ENCODE measurements around the gene COL18A1.

DNA sequence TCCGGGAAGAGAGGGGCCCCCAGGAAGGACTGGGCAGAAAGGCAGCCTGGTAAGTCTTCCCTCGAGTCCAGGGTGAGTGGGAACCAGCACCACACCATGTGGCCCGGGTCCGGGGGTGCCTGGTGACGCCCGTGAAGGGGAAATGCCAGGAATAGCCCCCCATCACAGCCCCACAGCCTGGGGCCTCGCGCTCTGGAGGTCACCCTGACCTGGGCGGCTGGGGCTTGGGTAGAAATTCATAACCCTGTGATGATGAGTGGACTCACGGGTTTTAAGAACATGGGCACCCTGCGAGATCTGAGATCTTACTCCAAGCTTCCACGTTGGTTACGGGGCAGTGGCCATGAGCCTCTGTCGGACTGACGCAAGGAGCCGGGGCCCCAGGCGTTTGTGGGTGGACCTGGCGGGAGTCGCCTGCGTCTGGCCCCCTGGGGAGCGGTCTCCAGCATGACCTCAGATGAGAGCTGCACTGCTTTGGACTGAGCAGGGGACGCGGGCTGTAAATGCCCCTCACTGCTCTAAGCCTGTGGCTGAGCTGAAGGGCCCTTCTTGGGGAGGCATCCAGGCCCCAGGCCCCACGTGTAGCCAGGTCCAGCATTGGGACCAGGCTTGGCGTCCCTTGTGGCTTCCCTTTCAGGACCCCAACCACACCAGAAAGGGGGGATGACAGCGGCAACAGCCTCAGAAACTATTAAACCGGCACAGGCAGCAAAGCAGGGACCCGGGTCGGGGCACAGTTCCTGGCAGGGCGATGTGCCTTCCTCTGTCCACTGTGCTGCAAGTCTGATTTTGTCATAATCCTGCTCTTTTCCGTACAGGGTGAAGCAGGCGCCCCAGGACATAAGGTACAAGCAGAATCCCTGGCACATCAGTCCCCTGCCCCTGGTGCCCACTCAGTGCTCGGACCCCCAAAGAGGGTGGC, 77.3 kb downstream of the COL18A1 start:
- TF ChIP-seq, protein P1, sequence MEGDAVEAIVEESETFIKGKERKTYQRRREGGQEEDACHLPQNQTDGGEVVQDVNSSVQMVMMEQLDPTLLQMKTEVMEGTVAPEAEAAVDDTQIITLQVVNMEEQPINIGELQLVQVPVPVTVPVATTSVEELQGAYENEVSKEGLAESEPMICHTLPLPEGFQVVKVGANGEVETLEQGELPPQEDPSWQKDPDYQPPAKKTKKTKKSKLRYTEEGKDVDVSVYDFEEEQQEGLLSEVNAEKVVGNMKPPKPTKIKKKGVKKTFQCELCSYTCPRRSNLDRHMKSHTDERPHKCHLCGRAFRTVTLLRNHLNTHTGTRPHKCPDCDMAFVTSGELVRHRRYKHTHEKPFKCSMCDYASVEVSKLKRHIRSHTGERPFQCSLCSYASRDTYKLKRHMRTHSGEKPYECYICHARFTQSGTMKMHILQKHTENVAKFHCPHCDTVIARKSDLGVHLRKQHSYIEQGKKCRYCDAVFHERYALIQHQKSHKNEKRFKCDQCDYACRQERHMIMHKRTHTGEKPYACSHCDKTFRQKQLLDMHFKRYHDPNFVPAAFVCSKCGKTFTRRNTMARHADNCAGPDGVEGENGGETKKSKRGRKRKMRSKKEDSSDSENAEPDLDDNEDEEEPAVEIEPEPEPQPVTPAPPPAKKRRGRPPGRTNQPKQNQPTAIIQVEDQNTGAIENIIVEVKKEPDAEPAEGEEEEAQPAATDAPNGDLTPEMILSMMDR (IDR thresholded peaks at IDR 0.05 in 8 of 11, conservative IDR thresholded peaks at IDR 0.05 in 3 of 11): no peak
- TF ChIP-seq POLR2A (IDR thresholded peaks at IDR 0.05): no peak
- no peak for TF ChIP-seq POLR2AphosphoS5 (IDR thresholded peaks at IDR 0.05)

Data from spleen (tissue), 7 donors.